H9 (cell line): ENCODE measurements around the gene SMCO1. TPM values are rescaled to one million over a fixed set of nuclear protein-coding genes. Genes with fewer than 3 reads are reported as not detected.
"Not testable (repeated sequence)": the region's sequence is repeated elsewhere in the genome, so short reads cannot be mapped to it uniquely, and the experiment has no call there.

ENCODE experiments used
- DNase-seq: peaks from one replicate; pipeline ENCODE4 v3.0.0-alpha.2; 2017
- H2AFZ ChIP-seq: one replicate; pipeline ENCODE4 v1.6.1; 2013; ENCODE audit warnings: mild to moderate bottlenecking, low read length, control low read depth, moderate library complexity
- H2AK5ac ChIP-seq: 2 replicates; pipeline ENCODE4 v1.6.1; 2013; ENCODE audit warnings: low read length, control low read depth, mixed read lengths; ENCODE audit not compliant: insufficient read length
- H2BK120ac ChIP-seq: one replicate; pipeline ENCODE4 v1.6.1; 2013; ENCODE audit warnings: low read depth, mild to moderate bottlenecking, low read length, control low read depth, inconsistent platforms; ENCODE audit not compliant: poor library complexity, severe bottlenecking
- H2BK12ac ChIP-seq: 2 replicates; pipeline ENCODE4 v1.6.1; 2013; ENCODE audit warnings: low read length, control low read depth, mixed read lengths, low read depth; ENCODE audit not compliant: insufficient read length
- H2BK15ac ChIP-seq: 2 replicates; pipeline ENCODE4 v1.6.1; 2013; ENCODE audit warnings: low read depth, low read length, control low read depth
- H2BK20ac ChIP-seq: one replicate; pipeline ENCODE4 v1.6.1; 2013; ENCODE audit warnings: low read depth, mild to moderate bottlenecking, low read length, control low read depth, inconsistent platforms; ENCODE audit not compliant: poor library complexity, severe bottlenecking
- H2BK5ac ChIP-seq: 2 replicates; pipeline ENCODE4 v1.6.1; 2013; ENCODE audit warnings: low read length, control low read depth, mixed read lengths; ENCODE audit not compliant: insufficient read length
- H3K14ac ChIP-seq: 2 replicates; pipeline ENCODE4 v1.6.1; 2013; ENCODE audit warnings: low read length, control low read depth; ENCODE audit not compliant: insufficient read depth
- H3K18ac ChIP-seq: 2 replicates; pipeline ENCODE4 v1.6.1; 2013; ENCODE audit warnings: low read depth, mild to moderate bottlenecking, mixed read lengths, low read length, control low read depth; ENCODE audit not compliant: insufficient read length
- H3K23ac ChIP-seq: 2 replicates; pipeline ENCODE4 v1.6.1; 2013; ENCODE audit warnings: low read length, control low read depth, mixed read lengths, low read depth; ENCODE audit not compliant: insufficient read length
- H3K23me2 ChIP-seq: 2 replicates; pipeline ENCODE4 v1.6.1; 2013; ENCODE audit warnings: low read depth, mild to moderate bottlenecking, mixed read lengths, low read length, control low read depth; ENCODE audit not compliant: insufficient read length, poor library complexity, severe bottlenecking
- H3K27ac ChIP-seq: 2 replicates; pipeline ENCODE4 v1.5.1; 2013; ENCODE audit warnings: low read length, control low read depth, mixed read lengths, low read depth; ENCODE audit not compliant: insufficient read length
- H3K27me3 ChIP-seq: 2 replicates; pipeline ENCODE4 v1.6.1; 2013; ENCODE audit warnings: low read length, control low read depth, inconsistent platforms; ENCODE audit not compliant: insufficient read depth
- H3K4ac ChIP-seq: 2 replicates; pipeline ENCODE4 v1.6.1; 2013; ENCODE audit warnings: low read depth, mild to moderate bottlenecking, control low read depth, inconsistent platforms, low read length, moderate library complexity
- H3K4me1 ChIP-seq: 2 replicates; pipeline ENCODE4 v1.6.1; 2013; ENCODE audit warnings: low read length, control low read depth, inconsistent platforms; ENCODE audit not compliant: insufficient read depth
- H3K4me2 ChIP-seq: 2 replicates; pipeline ENCODE4 v1.6.1; 2013; ENCODE audit warnings: low read length, control low read depth, mixed read lengths; ENCODE audit not compliant: insufficient read length, insufficient read depth
- H3K56ac ChIP-seq: 2 replicates; pipeline ENCODE4 v1.6.1; 2013; ENCODE audit warnings: low read depth, mild to moderate bottlenecking, mixed read lengths, low read length, control low read depth; ENCODE audit not compliant: insufficient read length
- H3K79me1 ChIP-seq: 2 replicates; pipeline ENCODE4 v1.6.1; 2013; ENCODE audit warnings: low read depth, mild to moderate bottlenecking, moderate library complexity, low read length, control low read depth, inconsistent platforms; ENCODE audit not compliant: insufficient read depth, poor library complexity, severe bottlenecking
- H3K79me2 ChIP-seq: 2 replicates; pipeline ENCODE4 v1.6.1; 2013; ENCODE audit warnings: low read length, control low read depth, inconsistent platforms; ENCODE audit not compliant: insufficient read depth
- H3K9ac ChIP-seq: 2 replicates; pipeline ENCODE4 v1.6.1; 2013; ENCODE audit warnings: low read length, control low read depth, mixed read lengths; ENCODE audit not compliant: insufficient read length; ENCODE audit errors: extremely low read depth
- H3K9me3 ChIP-seq: one replicate; pipeline ENCODE4 v1.6.1; 2013; ENCODE audit warnings: low read depth, low read length, inconsistent platforms; ENCODE audit not compliant: control insufficient read depth
- H3T11ph ChIP-seq: one replicate; pipeline ENCODE4 v1.6.1; 2013; ENCODE audit warnings: mild to moderate bottlenecking, low read length, control low read depth, inconsistent platforms
- H4K20me1 ChIP-seq: one replicate; pipeline ENCODE4 v1.6.1; 2013; ENCODE audit not compliant: control insufficient read depth, insufficient read length, insufficient read depth
- H4K5ac ChIP-seq: 2 replicates; pipeline ENCODE4 v1.6.1; 2013; ENCODE audit warnings: low read depth, mild to moderate bottlenecking, mixed read lengths, low read length, control low read depth; ENCODE audit not compliant: insufficient read length
- H4K8ac ChIP-seq: replicated peaks from 2 replicates; pipeline ENCODE4 v1.6.1; 2013; ENCODE audit warnings: low read length, control low read depth, mixed read lengths, low read depth; ENCODE audit not compliant: insufficient read length
- H4K91ac ChIP-seq: 2 replicates; pipeline ENCODE4 v1.6.1; 2013; ENCODE audit warnings: low read depth, mild to moderate bottlenecking, moderate library complexity, mixed read lengths, low read length, control low read depth; ENCODE audit not compliant: insufficient read length
- H3K27ac Mint-ChIP-seq, 3 experiments: 2 replicates in 2 of 3; 3 replicates in 1 of 3; pipeline ENCODE4 v1.8.0; 2020 to 2021; ENCODE audit warnings: mixed read lengths in 3 of 3, mild to moderate bottlenecking in 1 of 3, moderate library complexity in 1 of 3
- H3K27me3 Mint-ChIP-seq: 2 replicates; pipeline ENCODE4 v1.8.0; 2021; ENCODE audit warnings: low read depth, mild to moderate bottlenecking, moderate library complexity, mixed read lengths
- H3K36me3 Mint-ChIP-seq, 3 experiments: 2 replicates in 2 of 3; 3 replicates in 1 of 3; pipeline ENCODE4 v1.8.0; 2020 to 2021; ENCODE audit warnings: low read depth in 3 of 3, mixed read lengths in 3 of 3; ENCODE audit not compliant: insufficient read depth in 1 of 3
- H3K4me1 Mint-ChIP-seq, 2 experiments: 2 replicates each; pipeline ENCODE4 v1.8.0; 2020; ENCODE audit warnings: mixed read lengths in 2 of 2
- H3K4me3 Mint-ChIP-seq, 2 experiments: 2 replicates in 1 of 2; 3 replicates in 1 of 2; pipeline ENCODE4 v1.8.0; 2020 to 2021; ENCODE audit warnings: mild to moderate bottlenecking in 2 of 2, mixed read lengths in 2 of 2, moderate library complexity in 1 of 2
- H3K9me3 Mint-ChIP-seq, 2 experiments: 2 replicates in 1 of 2; 3 replicates in 1 of 2; pipeline ENCODE4 v1.8.0; 2020; ENCODE audit warnings: mild to moderate bottlenecking in 2 of 2, mixed read lengths in 2 of 2, moderate library complexity in 1 of 2
- WGBS: extraction: QIAGEN DNeasy Blood & Tissue Kit; methylation state at CpG from one replicate; pipeline ENCODE4 v1.1.7; 2013; ENCODE audit warnings: missing lambda C conversion rate, low lambda C conversion rate, mixed read lengths; ENCODE audit not compliant: insufficient read length; ENCODE audit errors: extremely low coverage; 5-methylcytosine and 5-hydroxymethylcytosine counted together
- total RNA-seq: library from RNA; stranded (reverse); gene quantifications from 2 replicates; pipeline ENCODE4 v1.2.1, GENCODE V29; 2021
- TF ChIP-seq, protein P1 (sequence below): fragments of 200-600 bp; sonication (generic); conservative IDR thresholded peaks from 3 replicates; pipeline ENCODE4 v1.8.0; 2021; ENCODE audit warnings: antibody characterized with exemption, mild to moderate bottlenecking

SMCO1 gene
- total RNA-seq, 1 experiment from 2014 or later: not detected

GRCh38 chr3:196504556-196504955 is 10.6 kb downstream of the SMCO1 start:
- Histone ChIP-seq H3K79me2 (peaks cover 27% of the 10 kb centered on the region), H3K27me3 (no peaks in the 10 kb centered on the region), H2BK15ac (no peak overlapping the region), H3K23me2 (peaks cover 9% of the 10 kb centered on the region), H3K9me3 (peaks cover 8% of the 10 kb centered on the region), H3K23ac (no peak overlapping the region), H2AFZ (no peak overlapping the region), H2BK5ac (no peak overlapping the region), H3K56ac (no peak overlapping the region), H3K18ac (no peak overlapping the region), H2BK120ac (no peak overlapping the region), H3K4ac (no peak overlapping the region), H3K9ac (no peak overlapping the region), H4K5ac (no peak overlapping the region), H2AK5ac (no peak overlapping the region), H4K91ac (no peak overlapping the region), H2BK20ac (no peak overlapping the region), H4K8ac (no peak overlapping the region), H2BK12ac (no peak overlapping the region), H3K79me1 (no peaks in the 10 kb centered on the region), H3K14ac (no peak overlapping the region), H3K4me1 (no peaks in the 10 kb centered on the region), H3T11ph (no peak overlapping the region), H3K27ac (no peak overlapping the region), H4K20me1 (no peaks in the 10 kb centered on the region), H3K4me2 (no peak overlapping the region)
- peaks cover 13 to 21% (median 19%) of the 10 kb centered on the region in 3 experiments for H3K36me3 Mint-ChIP-seq
- H3K27me3 Mint-ChIP-seq: no peaks in the 10 kb centered on the region
- no CpG with 5 or more reads among the region's 6 CpGs for WGBS
- TF ChIP-seq, protein P1, sequence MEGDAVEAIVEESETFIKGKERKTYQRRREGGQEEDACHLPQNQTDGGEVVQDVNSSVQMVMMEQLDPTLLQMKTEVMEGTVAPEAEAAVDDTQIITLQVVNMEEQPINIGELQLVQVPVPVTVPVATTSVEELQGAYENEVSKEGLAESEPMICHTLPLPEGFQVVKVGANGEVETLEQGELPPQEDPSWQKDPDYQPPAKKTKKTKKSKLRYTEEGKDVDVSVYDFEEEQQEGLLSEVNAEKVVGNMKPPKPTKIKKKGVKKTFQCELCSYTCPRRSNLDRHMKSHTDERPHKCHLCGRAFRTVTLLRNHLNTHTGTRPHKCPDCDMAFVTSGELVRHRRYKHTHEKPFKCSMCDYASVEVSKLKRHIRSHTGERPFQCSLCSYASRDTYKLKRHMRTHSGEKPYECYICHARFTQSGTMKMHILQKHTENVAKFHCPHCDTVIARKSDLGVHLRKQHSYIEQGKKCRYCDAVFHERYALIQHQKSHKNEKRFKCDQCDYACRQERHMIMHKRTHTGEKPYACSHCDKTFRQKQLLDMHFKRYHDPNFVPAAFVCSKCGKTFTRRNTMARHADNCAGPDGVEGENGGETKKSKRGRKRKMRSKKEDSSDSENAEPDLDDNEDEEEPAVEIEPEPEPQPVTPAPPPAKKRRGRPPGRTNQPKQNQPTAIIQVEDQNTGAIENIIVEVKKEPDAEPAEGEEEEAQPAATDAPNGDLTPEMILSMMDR: no peak
- H3K9me3 Mint-ChIP-seq: peaks cover 7 to 10% of the 10 kb centered on the region in 2 experiments
- DNase-seq: no peak
- H3K27ac Mint-ChIP-seq: peak overlapping the region in 2 of 3 experiments; percentile 30 to 89; a peak in 3 of 7 replicates
- H3K4me3 Mint-ChIP-seq: peak overlapping the region in 1 of 2 experiments; percentile 100; a peak in 3 of 5 replicates
- peaks cover 15 to 23% of the 10 kb centered on the region in 2 experiments for H3K4me1 Mint-ChIP-seq

DNA sequence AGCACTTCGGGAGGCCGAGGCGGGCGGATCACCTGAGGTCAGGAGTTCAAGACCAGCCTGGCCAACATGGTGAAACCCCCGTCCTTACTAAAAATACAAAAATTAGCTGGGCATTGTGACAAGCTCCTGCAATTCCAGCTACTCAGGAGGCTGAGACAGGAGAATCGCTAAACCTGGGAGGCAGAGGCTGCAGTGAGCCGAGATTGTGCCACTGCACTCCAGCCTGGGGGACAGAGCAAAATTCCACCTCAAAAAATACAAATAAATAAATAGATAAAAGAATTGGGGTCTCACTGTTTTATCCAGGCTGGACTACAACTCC is 11.1 kb downstream of the SMCO1 start:
- not testable (repeated sequence) for H3K9me3 ChIP-seq, H4K91ac ChIP-seq, H2BK120ac ChIP-seq, H4K5ac ChIP-seq, H3K79me1 ChIP-seq, H3K27me3 Mint-ChIP-seq, H3K27ac ChIP-seq, H2AK5ac ChIP-seq, DNase-seq, H3K4me2 ChIP-seq, H2AFZ ChIP-seq, H3T11ph ChIP-seq, H3K4ac ChIP-seq, H2BK15ac ChIP-seq, H4K20me1 ChIP-seq, H3K23me2 ChIP-seq, H3K9ac ChIP-seq, H3K56ac ChIP-seq, H2BK5ac ChIP-seq, H2BK12ac ChIP-seq, H3K23ac ChIP-seq, H3K14ac ChIP-seq, H3K18ac ChIP-seq, H2BK20ac ChIP-seq, H4K8ac ChIP-seq, H3K27me3 ChIP-seq, H3K4me1 ChIP-seq
- Mint-ChIP-seq H3K36me3 (peaks cover 18 to 26% (median 24%) of the 10 kb centered on the region in 3 experiments), H3K4me1 (peaks cover 21 to 28% of the 10 kb centered on the region in 2 experiments), H3K4me3 (peak overlapping the region; percentile 98 to 100), H3K27ac (peak overlapping the region; percentile 83 to 89 (median 89); a peak in 5 of 7 replicates), H3K9me3 (peaks cover 7 to 10% of the 10 kb centered on the region in 2 experiments)
- WGBS: no CpG with 5 or more reads among the region's 7 CpGs
- peaks cover 32% of the 10 kb centered on the region for H3K79me2 ChIP-seq
